Naive thymus-derived CD8-positive, alpha-beta T cell (primary cell): ENCODE results near the gene ISX. TPM values are rescaled to one million over a fixed set of nuclear protein-coding genes. Genes with fewer than 3 reads are reported as not detected.

Experiments
- ATAC-seq, 2 donors: fragments of 150-1000 bp; cut with Tn5 transposase in 1 of 2; sonication (Bioruptor Pico), chemical (Tn5 transposase) in 1 of 2; 1 replicate in 1 of 2; 2 replicates in 1 of 2; pipeline ENCODE4 v1.10.0; 2021; ENCODE audit warnings: mild to moderate bottlenecking in 2 of 2, moderate library complexity in 2 of 2
- POLR2A ChIA-PET: fragments of 350-600 bp; sonication (Branson Sonifier 250); formaldehyde crosslinking; loops from one replicate; lab custom pipeline; 2021; ENCODE audit warnings: antibody characterized with exemption; lab: Charles Lee
- DNase-seq, 10 donors: peaks; one replicate each; pipeline versions ENCODE4 v3.0.0 to v3.0.0-alpha.2; 2020 to 2022
- H3K27ac Mint-ChIP-seq, 10 donors: one replicate each; pipeline ENCODE4 v1.8.0; 2020 to 2022; ENCODE audit warnings: mild to moderate bottlenecking in 10 of 10, mixed read lengths in 10 of 10, moderate library complexity in 4 of 10, inconsistent platforms in 1 of 10
- H3K27me3 Mint-ChIP-seq, 5 donors: one replicate each; pipeline ENCODE4 v1.8.0; 2021 to 2022; ENCODE audit warnings: mixed read lengths in 5 of 5
- H3K36me3 Mint-ChIP-seq, 3 donors: one replicate each; pipeline ENCODE4 v1.8.0; 2020 to 2022; ENCODE audit warnings: mixed read lengths in 3 of 3, mild to moderate bottlenecking in 2 of 3, inconsistent platforms in 1 of 3
- H3K4me1 Mint-ChIP-seq, 4 donors: one replicate each; pipeline ENCODE4 v1.8.0; 2021 to 2022; ENCODE audit warnings: mixed read lengths in 4 of 4
- H3K4me3 Mint-ChIP-seq, 10 donors: one replicate each; pipeline ENCODE4 v1.8.0; 2020 to 2022; ENCODE audit warnings: mild to moderate bottlenecking in 10 of 10, mixed read lengths in 10 of 10, moderate library complexity in 6 of 10, inconsistent platforms in 1 of 10
- H3K9me3 Mint-ChIP-seq, 9 donors: one replicate each; pipeline ENCODE4 v1.8.0; 2020 to 2022; ENCODE audit warnings: mixed read lengths in 9 of 9, mild to moderate bottlenecking in 3 of 9, inconsistent platforms in 1 of 9, moderate library complexity in 1 of 9
- polyA plus RNA-seq, 3 donors: library from polyadenylated mRNA; unstranded; fragments of 300-500 nt; fragmentation: Illumina TruSeq; gene quantifications; one replicate each; pipeline ENCODE4 v1.2.3, GENCODE V29; 2021
- total RNA-seq, 8 experiments: library from RNA in 2 of 8; stranded (reverse) in 2 of 8; gene quantifications; one replicate each; pipeline ENCODE4 v1.2.3 and lab custom pipeline; 2021 to 2026

Gene ISX
- total and polyA plus RNA-seq, 5 experiments from 2014 or later, result not detected

GRCh38 chr22:35092406-35092805 is 26.4 kb downstream of the ISX start:
- Mint-ChIP-seq H3K27ac (no peak overlapping the region), H3K27me3 (peaks cover 16 to 41% (median 29%) of the 10 kb centered on the region in 5 donors), H3K36me3 (no peaks in the 10 kb centered on the region), H3K4me1 (no peaks in the 10 kb centered on the region), H3K9me3 (peaks cover 0 to 5% (median 0%) of the 10 kb centered on the region in 9 donors), H3K4me3 (no peak overlapping the region)
- DNase-seq (no peak), ATAC-seq (no peak)
- POLR2A ChIA-PET, result no interaction called here

GRCh38 chr22:35098921-35099320 is 33.0 kb downstream of the ISX start:
- DNase-seq (no peak), ATAC-seq (no peak)
- Mint-ChIP-seq H3K4me1 (no peaks in the 10 kb centered on the region), H3K4me3 (no peak overlapping the region), H3K9me3 (peaks cover 0 to 5% (median 0%) of the 10 kb centered on the region in 9 donors), H3K27ac (no peak overlapping the region), H3K27me3 (peaks cover 6 to 33% (median 21%) of the 10 kb centered on the region in 5 donors), H3K36me3 (no peaks in the 10 kb centered on the region)
- POLR2A ChIA-PET, result no interaction called here

DNA sequence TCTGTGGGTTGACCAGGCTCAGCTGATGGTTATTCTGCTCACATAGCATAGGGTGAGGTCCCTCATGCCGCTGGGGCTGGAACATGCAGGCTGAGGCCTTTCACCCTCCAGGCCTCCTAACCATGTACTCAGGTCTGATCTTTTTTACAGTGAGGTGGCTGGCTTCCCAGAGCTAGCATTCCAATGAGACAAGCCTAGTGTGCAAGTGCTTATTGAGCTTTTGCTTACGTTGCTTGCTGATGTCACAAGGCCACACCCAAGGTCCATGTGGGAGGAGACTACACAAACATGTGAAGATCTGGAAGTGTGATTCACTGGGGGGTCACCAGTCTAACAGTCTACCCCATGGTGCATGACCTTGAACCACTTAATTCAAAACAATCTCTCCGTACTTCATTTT is 33.9 kb downstream of the ISX start:
- DNase-seq, result no peak
- Mint-ChIP-seq H3K9me3 (no peaks in the 10 kb centered on the region), H3K4me3 (no peak overlapping the region), H3K27ac (no peak overlapping the region), H3K4me1 (no peaks in the 10 kb centered on the region), H3K36me3 (no peaks in the 10 kb centered on the region), H3K27me3 (peaks cover 6 to 28% (median 16%) of the 10 kb centered on the region in 5 donors)
- POLR2A ChIA-PET, result no interaction called here
- ATAC-seq, result no peak

DNA sequence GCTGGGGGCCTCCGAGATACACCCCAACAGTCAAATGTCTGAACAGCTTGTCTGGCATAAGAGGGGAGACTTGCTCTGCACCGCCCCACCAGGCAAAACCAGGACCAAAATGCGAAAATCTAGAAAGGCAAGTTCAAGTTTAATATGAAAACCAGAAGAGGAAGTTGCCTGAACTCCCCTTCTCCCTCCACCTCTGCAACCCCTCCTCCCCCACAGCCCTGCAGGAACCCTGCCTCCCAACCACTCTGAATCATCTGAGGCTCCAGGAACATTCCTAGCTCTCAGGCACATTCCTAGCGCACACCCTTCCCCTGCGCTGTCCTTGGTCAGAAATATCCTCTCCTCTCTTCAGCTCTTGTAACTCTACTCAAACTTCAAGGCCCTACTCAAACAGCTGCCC is 36.7 kb downstream of the ISX start:
- peaks cover 0 to 4% (median 0%) of the 10 kb centered on the region in 3 donors for H3K36me3 Mint-ChIP-seq
- H3K4me1 Mint-ChIP-seq, result no peaks in the 10 kb centered on the region
- POLR2A ChIA-PET, result no interaction called here
- no peak overlapping the region for H3K27ac Mint-ChIP-seq
- peaks cover 1 to 11% (median 3%) of the 10 kb centered on the region in 5 donors for H3K27me3 Mint-ChIP-seq
- no peak overlapping the region for H3K4me3 Mint-ChIP-seq
- no peak for DNase-seq
- peaks cover 0 to 4% (median under 1%) of the 10 kb centered on the region in 9 donors for H3K9me3 Mint-ChIP-seq
- ATAC-seq, result no peak

- DNase-seq (no peak), ATAC-seq (no peak)
- POLR2A ChIA-PET, result no interaction called here
- Mint-ChIP-seq H3K4me3 (no peak overlapping the region), H3K27me3 (peaks cover 7 to 15% (median 8%) of the 10 kb centered on the region in 5 donors), H3K4me1 (no peaks in the 10 kb centered on the region), H3K27ac (no peak overlapping the region), H3K9me3 (peaks cover 0 to 15% (median 4%) of the 10 kb centered on the region in 9 donors), H3K36me3 (peaks cover 0 to 14% (median 0%) of the 10 kb centered on the region in 3 donors)
These were observed 37.8 kb downstream of the ISX start for GRCh38 chr22:35103761-35104160.

GRCh38 chr22:35104491-35104890 is 38.5 kb downstream of the ISX start:
- POLR2A ChIA-PET, result no interaction called here
- no peak for DNase-seq
- peaks cover 0 to 21% (median 0%) of the 10 kb centered on the region in 3 donors for H3K36me3 Mint-ChIP-seq
- no peak for ATAC-seq
- peaks cover 13 to 23% (median 13%) of the 10 kb centered on the region in 5 donors for H3K27me3 Mint-ChIP-seq
- no peak overlapping the region for H3K4me3 Mint-ChIP-seq
- no peaks in the 10 kb centered on the region for H3K4me1 Mint-ChIP-seq
- peaks cover 0 to 18% (median 4%) of the 10 kb centered on the region in 9 donors for H3K9me3 Mint-ChIP-seq
- no peak overlapping the region for H3K27ac Mint-ChIP-seq

- Mint-ChIP-seq H3K27me3 (peaks cover 18 to 48% (median 19%) of the 10 kb centered on the region in 5 donors), H3K4me3 (no peak overlapping the region), H3K4me1 (no peaks in the 10 kb centered on the region), H3K27ac (no peak overlapping the region), H3K36me3 (peaks cover 0 to 21% (median 0%) of the 10 kb centered on the region in 3 donors), H3K9me3 (peaks cover 0 to 18% (median 4%) of the 10 kb centered on the region in 9 donors)
- DNase-seq (no peak), ATAC-seq (no peak)
- POLR2A ChIA-PET, result no interaction called here
These were observed 43.7 kb downstream of the ISX start for GRCh38 chr22:35109616-35110015.

GRCh38 chr22:35111244-35111643 is 45.3 kb downstream of the ISX start:
- Mint-ChIP-seq H3K4me3 (no peak overlapping the region), H3K9me3 (peaks cover 0 to 18% (median 4%) of the 10 kb centered on the region in 9 donors), H3K4me1 (no peaks in the 10 kb centered on the region), H3K27ac (no peak overlapping the region), H3K36me3 (peaks cover 0 to 21% (median 0%) of the 10 kb centered on the region in 3 donors), H3K27me3 (peaks cover 16 to 48% (median 19%) of the 10 kb centered on the region in 5 donors)
- ATAC-seq (no peak), DNase-seq (no peak)
- POLR2A ChIA-PET, result no interaction called here

GRCh38 chr22:35113341-35113740 is 47.4 kb downstream of the ISX start:
- Mint-ChIP-seq H3K4me1 (no peaks in the 10 kb centered on the region), H3K9me3 (peaks cover 0 to 8% (median 2%) of the 10 kb centered on the region in 9 donors), H3K27ac (no peak overlapping the region), H3K4me3 (no peak overlapping the region), H3K36me3 (peaks cover 0 to 11% (median 0%) of the 10 kb centered on the region in 3 donors), H3K27me3 (peaks cover 12 to 37% (median 16%) of the 10 kb centered on the region in 5 donors)
- DNase-seq, result no peak
- no peak for ATAC-seq
- POLR2A ChIA-PET, result no interaction called here

DNA sequence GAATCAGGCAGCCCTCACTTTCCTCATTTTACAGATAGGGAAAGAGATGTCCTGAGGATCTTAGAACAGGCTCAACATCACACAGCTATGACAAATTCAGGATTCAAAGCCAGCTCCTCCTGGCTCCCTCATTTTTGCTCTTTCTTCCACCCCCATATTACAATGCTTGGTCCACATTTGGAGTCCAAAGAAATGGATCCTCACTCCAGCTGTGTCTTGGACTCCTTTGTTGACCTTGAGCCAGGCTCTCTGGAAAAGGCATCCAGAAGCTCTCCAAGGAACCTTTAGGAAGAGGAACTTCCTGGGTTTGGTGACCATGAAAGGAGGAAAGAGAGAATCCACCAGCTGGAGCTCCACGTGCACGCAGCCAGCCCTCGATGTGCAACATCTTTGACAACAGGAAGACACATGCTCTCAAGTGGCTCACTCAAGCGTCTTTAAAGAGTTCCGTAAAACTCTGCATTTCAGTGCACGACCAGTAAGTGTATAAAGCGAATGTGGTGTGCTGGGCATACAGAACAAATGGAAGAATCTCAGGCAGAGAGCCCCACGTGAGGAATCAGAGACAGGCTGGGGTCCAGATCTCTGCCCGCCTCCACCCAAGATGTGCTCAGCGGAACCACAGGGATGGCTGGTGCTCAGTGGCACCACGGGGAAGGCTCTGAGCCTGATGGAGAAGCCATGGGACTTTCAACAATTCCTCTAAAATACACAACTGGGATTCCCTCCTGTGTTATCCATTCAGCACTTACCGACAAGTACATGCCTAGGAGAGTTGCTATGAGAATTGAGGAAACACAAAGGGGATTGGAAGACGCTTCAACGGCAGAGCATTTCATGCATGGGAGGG is 48.4 kb downstream of the ISX start:
- H3K4me3 Mint-ChIP-seq, result no peak overlapping the region
- peaks cover 0 to under 1% (median 0%) of the 10 kb centered on the region in 3 donors for H3K36me3 Mint-ChIP-seq
- peaks cover 3 to 27% (median 7%) of the 10 kb centered on the region in 5 donors for H3K27me3 Mint-ChIP-seq
- ATAC-seq (no peak), DNase-seq (no peak)
- no peaks in the 10 kb centered on the region for H3K4me1 Mint-ChIP-seq
- H3K9me3 Mint-ChIP-seq, result peaks cover 0 to under 1% (median 0%) of the 10 kb centered on the region in 9 donors
- POLR2A ChIA-PET, result no interaction called here
- no peak overlapping the region for H3K27ac Mint-ChIP-seq

- Mint-ChIP-seq H3K9me3 (no peaks in the 10 kb centered on the region), H3K36me3 (no peaks in the 10 kb centered on the region), H3K27ac (no peak overlapping the region), H3K4me1 (no peaks in the 10 kb centered on the region), H3K4me3 (no peak overlapping the region), H3K27me3 (peaks cover under 1 to 18% (median 5%) of the 10 kb centered on the region in 5 donors)
- DNase-seq (no peak), ATAC-seq (no peak)
- POLR2A ChIA-PET, result no interaction called here
These were observed 49.6 kb downstream of the ISX start for GRCh38 chr22:35115515-35115914.

DNA sequence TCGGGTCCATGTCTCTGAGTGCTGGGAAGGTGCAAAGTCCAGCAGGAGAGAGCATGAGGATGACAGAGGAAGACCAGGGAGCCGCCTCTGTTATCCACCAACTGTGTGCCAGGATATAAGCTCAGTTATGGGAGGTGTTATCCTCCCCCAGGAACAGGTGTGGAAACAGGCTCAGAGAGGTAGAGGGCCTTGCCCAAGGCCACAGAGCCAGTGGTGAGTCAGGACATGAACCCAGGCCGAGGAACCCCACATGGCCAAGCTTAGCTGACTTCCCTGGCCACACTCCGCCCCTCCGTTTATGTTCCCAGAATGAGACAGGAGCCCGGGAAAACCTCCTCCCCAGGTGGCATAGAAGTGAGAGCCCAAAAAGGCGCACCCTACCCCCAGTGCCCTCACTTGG is 50.3 kb downstream of the ISX start:
- Mint-ChIP-seq H3K4me3 (no peak overlapping the region), H3K36me3 (no peaks in the 10 kb centered on the region), H3K27ac (no peak overlapping the region), H3K27me3 (peaks cover 0 to 14% (median 4%) of the 10 kb centered on the region in 5 donors), H3K9me3 (no peaks in the 10 kb centered on the region), H3K4me1 (no peaks in the 10 kb centered on the region)
- ATAC-seq, result no peak
- DNase-seq, result no peak
- POLR2A ChIA-PET, result no interaction called here

- POLR2A ChIA-PET, result no interaction called here
- peaks cover 0 to 14% (median 4%) of the 10 kb centered on the region in 5 donors for H3K27me3 Mint-ChIP-seq
- ATAC-seq (no peak), DNase-seq (no peak)
- no peaks in the 10 kb centered on the region for H3K36me3 Mint-ChIP-seq
- H3K9me3 Mint-ChIP-seq, result no peaks in the 10 kb centered on the region
- no peak overlapping the region for H3K4me3 Mint-ChIP-seq
- H3K4me1 Mint-ChIP-seq, result no peaks in the 10 kb centered on the region
- no peak overlapping the region for H3K27ac Mint-ChIP-seq
These were observed 50.9 kb downstream of the ISX start for GRCh38 chr22:35116817-35117216.
